IMR-90 (cell line): Measurements from ENCODE around the gene LDB2. TPM values are rescaled to one million over a fixed set of nuclear protein-coding genes. Genes with fewer than 3 reads are reported as not detected.

Experiments used
- ATAC-seq: fragments of 200-7000 bp; cut with Tn5 transposase; 2 replicates; pipeline ENCODE4 v1.9.1; 2020; ENCODE audit warnings: low read depth, mild to moderate bottlenecking, moderate library complexity
- BruUV-seq: library from RNA; stranded (reverse); fragments of 400-500 nt; replicated peaks from 2 replicates; lab custom pipeline; 2021; lab: Mats Ljungman, UMichigan
- CTCF ChIA-PET: fragments of 300-600 bp; formaldehyde crosslinking; extraction: SDS; loops from one replicate; lab custom pipeline; 2021; ENCODE audit warnings: antibody characterized with exemption; lab: Yijun Ruan, JAX
- POLR2A ChIA-PET: fragments of 300-600 bp; sonication (Branson Sonifier 250); formaldehyde crosslinking; loops from one replicate; lab custom pipeline; 2022; ENCODE audit warnings: antibody characterized with exemption; ENCODE audit not compliant: unreplicated experiment; lab: Charles Lee
- DNase-seq: peaks from one replicate; pipeline ENCODE4 v3.0.0; 2013
- H2AFZ ChIP-seq: replicated peaks from 2 replicates; pipeline ENCODE3; 2013; ENCODE audit warnings: low read length, mild to moderate bottlenecking; ENCODE audit not compliant: poor library complexity
- H2AK5ac ChIP-seq: 2 replicates; pipeline ENCODE4 v1.6.1; 2013; ENCODE audit warnings: low read depth, low read length, inconsistent platforms
- H2AK9ac ChIP-seq: replicated peaks from 2 replicates; pipeline ENCODE3; 2013; ENCODE audit warnings: mild to moderate bottlenecking, low read depth, low read length, moderate library complexity; ENCODE audit not compliant: poor library complexity
- H2BK120ac ChIP-seq: 2 replicates; pipeline ENCODE4 v1.6.1; 2013; ENCODE audit warnings: low read depth, low read length, inconsistent platforms
- H2BK15ac ChIP-seq: 3 replicates; pipeline ENCODE4 v1.6.1; 2013; ENCODE audit warnings: low read depth, low read length, inconsistent platforms
- H2BK20ac ChIP-seq: 2 replicates; pipeline ENCODE4 v1.6.1; 2013; ENCODE audit warnings: low read depth, mild to moderate bottlenecking, inconsistent platforms, low read length, moderate library complexity
- H2BK5ac ChIP-seq: 2 replicates; pipeline ENCODE4 v1.6.1; 2013; ENCODE audit warnings: mild to moderate bottlenecking, low read depth, low read length, inconsistent platforms; ENCODE audit not compliant: poor library complexity, severe bottlenecking
- H3K14ac ChIP-seq: replicated peaks from 2 replicates; pipeline ENCODE4 v1.6.1; 2013; ENCODE audit warnings: low read depth, low read length, inconsistent platforms
- H3K18ac ChIP-seq: 2 replicates; pipeline ENCODE4 v1.6.1; 2013; ENCODE audit warnings: low read depth, low read length, control low read depth
- H3K23ac ChIP-seq: 2 replicates; pipeline ENCODE4 v1.6.1; 2013; ENCODE audit warnings: low read depth, low read length, inconsistent platforms
- H3K27ac ChIP-seq: 2 replicates; pipeline ENCODE4 v1.5.1; 2013; ENCODE audit warnings: mild to moderate bottlenecking, control low read depth, low read length; ENCODE audit not compliant: insufficient read depth
- H3K27me3 ChIP-seq: 2 replicates; pipeline ENCODE4 v1.6.1; 2013; ENCODE audit warnings: low read length; ENCODE audit not compliant: control insufficient read depth, insufficient read depth
- H3K36me3 ChIP-seq: 2 replicates; pipeline ENCODE4 v1.6.1; 2013; ENCODE audit warnings: low read length, mixed read lengths; ENCODE audit not compliant: control insufficient read depth, insufficient read depth
- H3K4ac ChIP-seq: 2 replicates; pipeline ENCODE4 v1.6.1; 2013; ENCODE audit warnings: low read depth, low read length, inconsistent platforms
- H3K4me1 ChIP-seq: 2 replicates; pipeline ENCODE4 v1.6.1; 2013; ENCODE audit warnings: low read length, mixed read lengths; ENCODE audit not compliant: control insufficient read depth, insufficient read depth
- H3K4me2 ChIP-seq: 2 replicates; pipeline ENCODE4 v1.6.1; 2013; ENCODE audit warnings: low read depth, mild to moderate bottlenecking, control low read depth, low read length, moderate library complexity
- H3K4me3 ChIP-seq: 2 replicates; pipeline ENCODE4 v1.5.1; 2013; ENCODE audit warnings: low read depth, mild to moderate bottlenecking, control low read depth, low read length, moderate library complexity; ENCODE audit not compliant: insufficient read depth
- H3K56ac ChIP-seq: 2 replicates; pipeline ENCODE4 v1.6.1; 2013; ENCODE audit warnings: low read length, inconsistent platforms; ENCODE audit not compliant: insufficient read depth; ENCODE audit errors: extremely low read depth
- H3K79me1 ChIP-seq, 2 experiments: 2 replicates each; pipeline ENCODE4 v1.6.1; 2013; ENCODE audit warnings: low read length in 2 of 2, inconsistent platforms in 1 of 2, low read depth in 1 of 2
- H3K9ac ChIP-seq: 2 replicates; pipeline ENCODE4 v1.6.1; 2013; ENCODE audit warnings: low read depth, low read length, control low read depth
- H3K9me1 ChIP-seq: 2 replicates; pipeline ENCODE4 v1.6.1; 2013; ENCODE audit warnings: low read length, inconsistent platforms; ENCODE audit not compliant: insufficient read depth
- H3K9me3 ChIP-seq: 2 replicates; pipeline ENCODE4 v1.6.1; 2013; ENCODE audit warnings: low read length; ENCODE audit not compliant: control insufficient read depth, insufficient read depth
- H4K20me1 ChIP-seq: 2 replicates; pipeline ENCODE4 v1.6.1; 2013; ENCODE audit warnings: low read length, inconsistent platforms; ENCODE audit not compliant: insufficient read depth
- H4K5ac ChIP-seq: 2 replicates; pipeline ENCODE4 v1.6.1; 2013; ENCODE audit warnings: mild to moderate bottlenecking, low read depth, low read length, control low read depth
- H4K8ac ChIP-seq, 2 experiments: 2 replicates each; pipeline ENCODE4 v1.6.1; 2013; ENCODE audit warnings: low read depth in 2 of 2, low read length in 2 of 2, control low read depth in 1 of 2, inconsistent platforms in 1 of 2
- H4K91ac ChIP-seq: 2 replicates; pipeline ENCODE4 v1.6.1; 2013; ENCODE audit warnings: low read depth, low read length, inconsistent platforms; ENCODE audit not compliant: insufficient read depth
- CEBPB ChIP-seq: IDR thresholded peaks from 2 replicates; pipeline ENCODE4 v1.6.1; 2012; ENCODE audit warnings: low read depth, low read length, improper control_type of control experiment
- WGBS, 2 experiments: methylation state at CpG; one replicate each; pipeline versions ENCODE4 v1.1.5 to v1.1.7; 2013; ENCODE audit warnings: missing lambda C conversion rate in 2 of 2; ENCODE audit not compliant: insufficient read length in 1 of 2; ENCODE audit errors: extremely low coverage in 2 of 2; 5-methylcytosine and 5-hydroxymethylcytosine counted together
- dilution Hi-C: fragments of 300-500 bp; cut with HindIII; formaldehyde crosslinking; loops from one replicate; pipeline ENCODE4 v1.14.3; 2018; ENCODE audit warnings: low sequenced_read_pairs; ENCODE audit not compliant: unreplicated experiment
- in situ Hi-C: fragments of 300-500 bp; cut with MboI; formaldehyde crosslinking; loops from 3 replicates; pipeline ENCODE4 v1.14.3; 2019; ENCODE audit warnings: low sequenced_read_pairs, inconsistent platforms, mixed read lengths
- intact Hi-C: fragments of 100-400 bp; cut with micrococcal nuclease; formaldehyde crosslinking; loops from 2 replicates; pipeline ENCODE4 v1.10.0; 2022
- polyA plus RNA-seq, 3 experiments: library from polyadenylated mRNA; depleted of rRNA; stranded (reverse); fragments of >200 nt; gene quantifications; 2 replicates each; pipeline ENCODE4 v1.2.3, GENCODE V29; 2012; ENCODE audit warnings: low replicate concordance in 1 of 3
- total RNA-seq: library from RNA; depleted of rRNA; stranded (reverse); fragments of >200 nt; gene quantifications from 2 replicates; pipeline ENCODE4 v1.2.3, GENCODE V29; 2012

LDB2 gene
- total and polyA plus RNA-seq, 2 of the 4 experiments (the other 2 are of a cell fraction) = 67.9 to 116 TPM

DNA sequence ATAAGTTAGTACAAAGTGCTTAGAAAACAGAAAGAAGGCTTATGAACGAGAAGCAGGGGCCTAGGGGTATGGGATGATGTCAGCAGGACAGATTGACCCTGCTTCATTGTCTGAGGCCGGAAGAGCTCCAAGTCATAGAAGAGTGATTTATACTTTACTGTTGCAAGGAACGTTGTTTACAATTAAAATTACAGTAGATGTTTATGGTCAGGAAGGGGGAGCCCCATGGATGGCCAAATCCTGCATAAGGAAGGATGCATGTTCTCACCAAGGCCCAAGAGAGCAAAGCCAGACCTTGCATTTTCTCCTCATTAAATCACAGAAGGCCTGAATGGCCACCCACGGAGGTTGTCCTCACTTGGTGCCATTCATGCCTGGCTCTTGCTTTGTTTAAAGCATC, 115.3 kb downstream of the LDB2 start:
- no peaks in the 10 kb centered on the region for H3K27me3 ChIP-seq
- H3K56ac ChIP-seq = no peak overlapping the region
- no peak overlapping the region for H3K4me2 ChIP-seq
- CTCF ChIA-PET = no interaction called here
- H2AK5ac ChIP-seq = no peak overlapping the region
- no peak overlapping the region for H2AK9ac ChIP-seq
- intact Hi-C loops (no loop called here), in situ Hi-C loops (loop anchor here (25.0 kb wide), 2 partner anchors 496 to 679 kb away; no protein-coding TSS in a partner anchor), dilution Hi-C loops (no loop called here)
- H2AFZ ChIP-seq = no peak overlapping the region
- peak overlapping the region; percentile 30 for H3K4ac ChIP-seq
- peak overlapping the region in 1 of 2 experiments; percentile 4; a peak in 1 of 4 replicates for H4K8ac ChIP-seq
- H3K23ac ChIP-seq = no peak overlapping the region
- peaks cover 13% of the 10 kb centered on the region for H3K9me1 ChIP-seq
- no peaks in the 10 kb centered on the region for H4K20me1 ChIP-seq
- no peak overlapping the region for H4K5ac ChIP-seq
- H3K4me1 ChIP-seq = peaks cover 12% of the 10 kb centered on the region
- WGBS, 2 experiments = 30% methylated on average over 2 of the region's 4 CpGs; no CpG with 5 or more reads in 1 of the 2 experiments
- BruUV-seq = no TSS peak
- no peaks in the 10 kb centered on the region for H3K9me3 ChIP-seq
- H2BK5ac ChIP-seq = no peak overlapping the region
- peaks cover 0 to 12% of the 10 kb centered on the region in 2 experiments; a peak in 2 of 4 replicates for H3K79me1 ChIP-seq
- H2BK120ac ChIP-seq = peak overlapping the region; percentile 28
- H3K9ac ChIP-seq = no peak overlapping the region
- 0 out of 2 replicates have a peak overlapping the region, but pooled peaks have one; percentile 63 for H3K18ac ChIP-seq
- H3K27ac ChIP-seq = no peak overlapping the region
- peaks cover 3% of the 10 kb centered on the region; the same call in 1 of the 2 replicates for H3K36me3 ChIP-seq
- DNase-seq (peak; percentile 32), ATAC-seq (peak; percentile 31)
- no peak for TF ChIP-seq CEBPB
- POLR2A ChIA-PET = no interaction called here
- no peak overlapping the region for H3K4me3 ChIP-seq
- no peak overlapping the region for H2BK20ac ChIP-seq
- H2BK15ac ChIP-seq = no peak overlapping the region
- peak overlapping the region; percentile 40; the same call in 1 of the 2 replicates for H3K14ac ChIP-seq
- H4K91ac ChIP-seq = no peak overlapping the region
